Measurements from ENCODE around the gene MECP2.
A peak's percentile ranks its signal among the peaks of the same experiment; 100 is the strongest.
"Not testable (repeated sequence)": the region's sequence is repeated elsewhere in the genome, so short reads cannot be mapped to it uniquely, and the experiment has no call there.

Gene MECP2

GRCh38 chrX:154097589-154098541 lies at the start of gene MECP2:
Gene MECP2, minus strand, starts transcription at chrX:154097717.
- DNase-seq (ENCODE audit: low read depth) = peak; percentile 91
- H3K4me3 ChIP-seq (ENCODE audit: low read length) = peak within 1 kb of the TSS; percentile 61
- no peak for TF ChIP-seq CTCF (IDR thresholded peaks at IDR 0.05; ENCODE audit: insufficient read depth, low read depth, low read length, missing control alignments)

GRCh38 chrX:154144010-154144409 lies 46.5 kb upstream of the MECP2 start, which contains the start of gene OPN1LW:
Gene OPN1LW, plus strand, starts transcription at chrX:154144243. Its CDS starts 41 bp downstream, at chrX:154144284.
- not testable (repeated sequence) for H3K4me3 ChIP-seq (ENCODE audit: low read length); DNase-seq (ENCODE audit: low read depth)

- no peak overlapping the region for H3K4me3 ChIP-seq (ENCODE audit: low read length)
- no peak for TF ChIP-seq CTCF (IDR thresholded peaks at IDR 0.05; ENCODE audit: insufficient read depth, low read depth, low read length, missing control alignments)
- DNase-seq (ENCODE audit: low read depth) = no peak
These were observed 45.6 kb upstream of the MECP2 start for GRCh38 chrX:154142950-154143745.

GRCh38 chrX:154142386-154142785 lies 44.9 kb upstream of the MECP2 start:
- no peak for DNase-seq (ENCODE audit: low read depth)
- no peak overlapping the region for H3K4me3 ChIP-seq (ENCODE audit: low read length)
- no peak for TF ChIP-seq CTCF (IDR thresholded peaks at IDR 0.05; ENCODE audit: insufficient read depth, low read depth, low read length, missing control alignments)

GRCh38 chrX:154140742-154141141 lies 43.2 kb upstream of the MECP2 start:
- no peak overlapping the region for H3K4me3 ChIP-seq (ENCODE audit: low read length)
- no peak for DNase-seq (ENCODE audit: low read depth)
- TF ChIP-seq CTCF (IDR thresholded peaks at IDR 0.05; ENCODE audit: insufficient read depth, low read depth, low read length, missing control alignments) = no peak

- no peak for DNase-seq (ENCODE audit: low read depth)
- no peak for TF ChIP-seq CTCF (IDR thresholded peaks at IDR 0.05; ENCODE audit: insufficient read depth, low read depth, low read length, missing control alignments)
- no peak overlapping the region for H3K4me3 ChIP-seq (ENCODE audit: low read length)
These were observed 42.7 kb upstream of the MECP2 start for GRCh38 chrX:154140206-154140605.

GRCh38 chrX:154138857-154139256 lies 41.3 kb upstream of the MECP2 start:
- TF ChIP-seq CTCF (IDR thresholded peaks at IDR 0.05; ENCODE audit: insufficient read depth, low read depth, low read length, missing control alignments) = no peak
- H3K4me3 ChIP-seq (ENCODE audit: low read length) = no peak overlapping the region
- no peak for DNase-seq (ENCODE audit: low read depth)

All from epithelial cell of esophagus (primary cell).